SK-N-SH treated with all-trans-retinoic acid at 6 μM for 48 hours (cell line): Measurements from ENCODE around the gene PFKM.

Experiments used
- ATAC-seq: fragments of 200-7000 bp; cut with Tn5 transposase; 3 replicates; pipeline ENCODE4 v1.9.1; 2020; ENCODE audit warnings: mild to moderate bottlenecking, moderate library complexity
- ARNTL ChIP-seq: fragments of 450-650 bp; formaldehyde crosslinking; IDR thresholded peaks from 2 replicates; pipeline ENCODE4 v1.5.0; 2020; ENCODE audit warnings: low read depth, mild to moderate bottlenecking, moderate library complexity, borderline replicate concordance
- BACH2 ChIP-seq: fragments of 250-450 bp; sonication (Bioruptor Pico); IDR thresholded peaks from 2 replicates; pipeline ENCODE4 v1.9.0; 2021; ENCODE audit warnings: mild to moderate bottlenecking, borderline replicate concordance
- CSDC2 ChIP-seq: fragments of 250-450 bp; sonication (Bioruptor Pico); IDR thresholded peaks from 2 replicates; pipeline ENCODE4 v1.5.0; 2020; ENCODE audit warnings: mild to moderate bottlenecking, moderate library complexity
- ESRRG ChIP-seq: fragments of 250-450 bp; sonication (Bioruptor Pico); IDR thresholded peaks from 2 replicates; pipeline ENCODE4 v1.6.1; 2021; ENCODE audit warnings: mild to moderate bottlenecking
- ISL1 ChIP-seq: fragments of 250-450 bp; sonication (Bioruptor Pico); IDR thresholded peaks from 2 replicates; pipeline ENCODE4 v2.1.2; 2022; ENCODE audit warnings: mild to moderate bottlenecking, moderate library complexity
- PPARA ChIP-seq: fragments of 250-450 bp; sonication (Bioruptor Pico); IDR thresholded peaks from 2 replicates; pipeline ENCODE4 v1.5.0; 2020; ENCODE audit warnings: mild to moderate bottlenecking, borderline replicate concordance
- RARB ChIP-seq: fragments of 250-450 bp; sonication (Bioruptor Pico); IDR thresholded peaks from 2 replicates; pipeline ENCODE4 v1.8.0; 2021; ENCODE audit warnings: mild to moderate bottlenecking, moderate library complexity
- SNAI2 ChIP-seq: fragments of 250-450 bp; sonication (Bioruptor Pico); IDR thresholded peaks from 2 replicates; pipeline ENCODE4 v1.5.0; 2020; ENCODE audit warnings: mild to moderate bottlenecking, moderate library complexity
- TCF4 ChIP-seq: fragments of 250-450 bp; sonication (Bioruptor Pico); IDR thresholded peaks from 2 replicates; pipeline ENCODE4 v1.8.0; 2021; ENCODE audit warnings: mild to moderate bottlenecking, moderate library complexity, borderline replicate concordance
- ZC3H10 ChIP-seq: fragments of 250-450 bp; sonication (Bioruptor Pico); IDR thresholded peaks from 2 replicates; pipeline ENCODE4 v1.5.1; 2021; ENCODE audit warnings: mild to moderate bottlenecking, moderate library complexity
- ZFP3 ChIP-seq: fragments of 250-450 bp; sonication (Bioruptor Pico); IDR thresholded peaks from 2 replicates; pipeline ENCODE4 v1.5.0; 2020; ENCODE audit warnings: mild to moderate bottlenecking, moderate library complexity
- ZFP30 ChIP-seq: fragments of 450-650 bp; formaldehyde crosslinking; IDR thresholded peaks from 2 replicates; pipeline ENCODE4 v1.5.0; 2022; ENCODE audit warnings: mild to moderate bottlenecking, moderate library complexity
- ZNF70 ChIP-seq: fragments of 450-650 bp; formaldehyde crosslinking; IDR thresholded peaks from 2 replicates; pipeline ENCODE4 v1.5.0; 2020; ENCODE audit warnings: mild to moderate bottlenecking, moderate library complexity
- TF ChIP-seq, protein P1 (sequence below): fragments of 250-450 bp; sonication (Bioruptor Pico); IDR thresholded peaks from 2 replicates; pipeline ENCODE4 v1.5.1; 2020; ENCODE audit warnings: low read depth, mild to moderate bottlenecking, moderate library complexity
- TF ChIP-seq, protein P2 (sequence below): fragments of 250-450 bp; sonication (Bioruptor Pico); IDR thresholded peaks from 2 replicates; pipeline ENCODE4 v1.5.0; 2020; ENCODE audit warnings: mild to moderate bottlenecking, moderate library complexity
- TF ChIP-seq, protein P3 (sequence below): fragments of 250-450 bp; sonication (Bioruptor Pico); IDR thresholded peaks from 2 replicates; pipeline ENCODE4 v1.8.0; 2021; ENCODE audit warnings: low read depth, mild to moderate bottlenecking, moderate library complexity, borderline replicate concordance
- TF ChIP-seq, protein P4 (sequence below): fragments of 250-450 bp; sonication (Bioruptor Pico); IDR thresholded peaks from 2 replicates; pipeline ENCODE4 v1.5.1; 2021; ENCODE audit warnings: mild to moderate bottlenecking, moderate library complexity
- TF ChIP-seq, protein P5 (sequence below): fragments of 250-450 bp; sonication (Bioruptor Pico); IDR thresholded peaks from 2 replicates; pipeline ENCODE4 v1.8.0; 2020; ENCODE audit warnings: mild to moderate bottlenecking, moderate library complexity, borderline replicate concordance

Gene PFKM

DNA sequence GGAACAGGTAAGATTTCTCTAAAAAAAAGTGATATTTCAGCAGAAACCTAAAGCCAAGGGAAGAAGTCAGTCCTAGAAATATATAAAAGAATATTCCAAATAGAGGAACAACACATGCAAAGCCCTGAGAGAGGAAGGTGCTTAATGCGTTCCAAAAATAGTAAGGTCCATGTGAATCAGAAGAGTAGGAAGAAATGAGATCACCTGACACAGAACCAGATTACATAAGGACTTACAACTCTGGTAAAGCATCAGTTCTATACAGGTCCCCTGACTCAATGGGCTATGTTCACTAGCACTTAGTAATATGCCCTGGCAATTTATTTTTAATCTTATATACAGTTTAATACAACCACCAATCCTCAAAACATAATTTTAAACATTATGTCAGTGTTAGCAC is 43.3 kb upstream of the PFKM start (continued):
- TF ChIP-seq, protein P1, sequence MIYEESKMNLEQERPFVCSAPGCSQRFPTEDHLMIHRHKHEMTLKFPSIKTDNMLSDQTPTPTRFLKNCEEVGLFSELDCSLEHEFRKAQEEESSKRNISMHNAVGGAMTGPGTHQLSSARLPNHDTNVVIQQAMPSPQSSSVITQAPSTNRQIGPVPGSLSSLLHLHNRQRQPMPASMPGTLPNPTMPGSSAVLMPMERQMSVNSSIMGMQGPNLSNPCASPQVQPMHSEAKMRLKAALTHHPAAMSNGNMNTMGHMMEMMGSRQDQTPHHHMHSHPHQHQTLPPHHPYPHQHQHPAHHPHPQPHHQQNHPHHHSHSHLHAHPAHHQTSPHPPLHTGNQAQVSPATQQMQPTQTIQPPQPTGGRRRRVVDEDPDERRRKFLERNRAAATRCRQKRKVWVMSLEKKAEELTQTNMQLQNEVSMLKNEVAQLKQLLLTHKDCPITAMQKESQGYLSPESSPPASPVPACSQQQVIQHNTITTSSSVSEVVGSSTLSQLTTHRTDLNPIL (CRISPR knock-in tag): no peak

DNA sequence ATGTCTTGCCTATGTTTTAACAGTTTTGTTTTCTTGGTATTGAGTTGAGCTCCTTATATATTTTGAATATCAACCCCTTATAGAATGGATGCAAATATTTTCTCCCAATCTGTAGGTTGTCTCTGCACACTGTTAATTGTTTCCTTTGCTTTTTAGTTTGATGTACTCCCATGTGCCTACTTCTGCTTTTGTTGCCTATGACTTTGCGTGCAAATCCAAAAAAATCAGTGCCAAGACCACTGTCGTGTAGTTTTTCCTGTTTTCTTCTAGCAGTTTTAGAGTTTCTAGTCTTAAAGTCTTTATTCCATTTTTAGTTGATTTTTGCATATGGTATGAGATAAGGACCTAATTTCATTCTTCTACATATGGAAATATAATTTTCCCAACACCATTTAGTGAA is 42.1 kb upstream of the PFKM start:
- ATAC-seq: no peak
- TF ChIP-seq, protein P2, sequence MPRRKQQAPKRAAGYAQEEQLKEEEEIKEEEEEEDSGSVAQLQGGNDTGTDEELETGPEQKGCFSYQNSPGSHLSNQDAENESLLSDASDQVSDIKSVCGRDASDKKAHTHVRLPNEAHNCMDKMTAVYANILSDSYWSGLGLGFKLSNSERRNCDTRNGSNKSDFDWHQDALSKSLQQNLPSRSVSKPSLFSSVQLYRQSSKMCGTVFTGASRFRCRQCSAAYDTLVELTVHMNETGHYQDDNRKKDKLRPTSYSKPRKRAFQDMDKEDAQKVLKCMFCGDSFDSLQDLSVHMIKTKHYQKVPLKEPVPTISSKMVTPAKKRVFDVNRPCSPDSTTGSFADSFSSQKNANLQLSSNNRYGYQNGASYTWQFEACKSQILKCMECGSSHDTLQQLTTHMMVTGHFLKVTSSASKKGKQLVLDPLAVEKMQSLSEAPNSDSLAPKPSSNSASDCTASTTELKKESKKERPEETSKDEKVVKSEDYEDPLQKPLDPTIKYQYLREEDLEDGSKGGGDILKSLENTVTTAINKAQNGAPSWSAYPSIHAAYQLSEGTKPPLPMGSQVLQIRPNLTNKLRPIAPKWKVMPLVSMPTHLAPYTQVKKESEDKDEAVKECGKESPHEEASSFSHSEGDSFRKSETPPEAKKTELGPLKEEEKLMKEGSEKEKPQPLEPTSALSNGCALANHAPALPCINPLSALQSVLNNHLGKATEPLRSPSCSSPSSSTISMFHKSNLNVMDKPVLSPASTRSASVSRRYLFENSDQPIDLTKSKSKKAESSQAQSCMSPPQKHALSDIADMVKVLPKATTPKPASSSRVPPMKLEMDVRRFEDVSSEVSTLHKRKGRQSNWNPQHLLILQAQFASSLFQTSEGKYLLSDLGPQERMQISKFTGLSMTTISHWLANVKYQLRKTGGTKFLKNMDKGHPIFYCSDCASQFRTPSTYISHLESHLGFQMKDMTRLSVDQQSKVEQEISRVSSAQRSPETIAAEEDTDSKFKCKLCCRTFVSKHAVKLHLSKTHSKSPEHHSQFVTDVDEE (CRISPR knock-in tag): no peak
- no peak for TF ChIP-seq CSDC2 (CRISPR knock-in tag)
- no peak for TF ChIP-seq SNAI2 (CRISPR knock-in tag)

DNA sequence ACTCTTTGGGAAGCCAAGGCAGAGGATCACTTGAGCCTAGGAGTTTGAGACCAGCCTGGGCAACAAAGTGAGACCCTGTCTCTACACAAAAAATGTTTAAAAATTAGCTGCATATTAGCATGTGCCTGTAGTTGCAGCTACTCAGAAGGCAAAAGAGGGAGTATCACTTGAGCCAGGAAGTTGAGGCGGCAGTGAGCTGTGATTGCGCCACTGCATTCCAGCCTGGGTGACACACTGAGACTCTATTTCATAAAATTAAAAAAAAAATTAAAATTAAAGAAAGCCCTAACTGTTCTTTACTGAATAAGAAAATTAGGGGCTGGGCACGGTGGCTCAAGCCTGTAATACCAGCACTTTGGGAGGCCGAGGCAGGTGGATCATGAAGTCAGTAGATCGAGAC is 40.3 kb upstream of the PFKM start:
- no peak for TF ChIP-seq ESRRG
- no peak for TF ChIP-seq ZNF70 (CRISPR knock-in tag)
- no peak for TF ChIP-seq TCF4 (CRISPR knock-in tag)
- TF ChIP-seq ZFP3 (CRISPR knock-in tag): no peak
- TF ChIP-seq, protein P3, sequence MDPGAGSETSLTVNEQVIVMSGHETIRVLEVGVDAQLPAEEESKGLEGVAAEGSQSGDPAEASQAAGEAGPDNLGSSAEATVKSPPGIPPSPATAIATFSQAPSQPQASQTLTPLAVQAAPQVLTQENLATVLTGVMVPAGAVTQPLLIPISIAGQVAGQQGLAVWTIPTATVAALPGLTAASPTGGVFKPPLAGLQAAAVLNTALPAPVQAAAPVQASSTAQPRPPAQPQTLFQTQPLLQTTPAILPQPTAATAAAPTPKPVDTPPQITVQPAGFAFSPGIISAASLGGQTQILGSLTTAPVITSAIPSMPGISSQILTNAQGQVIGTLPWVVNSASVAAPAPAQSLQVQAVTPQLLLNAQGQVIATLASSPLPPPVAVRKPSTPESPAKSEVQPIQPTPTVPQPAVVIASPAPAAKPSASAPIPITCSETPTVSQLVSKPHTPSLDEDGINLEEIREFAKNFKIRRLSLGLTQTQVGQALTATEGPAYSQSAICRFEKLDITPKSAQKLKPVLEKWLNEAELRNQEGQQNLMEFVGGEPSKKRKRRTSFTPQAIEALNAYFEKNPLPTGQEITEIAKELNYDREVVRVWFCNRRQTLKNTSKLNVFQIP: no peak
- no peak for TF ChIP-seq CSDC2 (CRISPR knock-in tag)
- no peak for TF ChIP-seq ISL1 (CRISPR knock-in tag)
- TF ChIP-seq, protein P1 (CRISPR knock-in tag): no peak
- TF ChIP-seq PPARA: no peak
- TF ChIP-seq, protein P2 (CRISPR knock-in tag): no peak
- no peak for TF ChIP-seq ARNTL (CRISPR knock-in tag)
- TF ChIP-seq ZC3H10: no peak
- no peak for ATAC-seq

DNA sequence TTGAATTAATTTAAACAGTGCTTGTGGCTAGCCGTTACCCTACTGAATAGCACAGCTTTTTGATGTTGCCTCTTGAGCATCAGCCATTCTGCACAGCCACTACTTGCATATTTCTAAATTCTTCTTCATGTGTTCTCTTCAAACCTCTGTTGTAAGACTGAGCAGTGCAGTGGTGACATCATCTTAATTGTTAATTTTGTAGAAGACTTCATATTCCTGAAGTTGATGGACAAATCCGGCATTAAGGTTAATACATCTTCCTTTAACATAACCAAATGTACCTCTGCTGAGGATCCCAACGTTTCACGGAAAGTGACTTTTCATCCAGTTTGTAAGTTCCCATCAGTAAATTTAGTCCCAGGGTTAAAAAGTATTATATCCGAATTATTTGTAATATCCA is 38.9 kb upstream of the PFKM start:
- TF ChIP-seq, protein P4, sequence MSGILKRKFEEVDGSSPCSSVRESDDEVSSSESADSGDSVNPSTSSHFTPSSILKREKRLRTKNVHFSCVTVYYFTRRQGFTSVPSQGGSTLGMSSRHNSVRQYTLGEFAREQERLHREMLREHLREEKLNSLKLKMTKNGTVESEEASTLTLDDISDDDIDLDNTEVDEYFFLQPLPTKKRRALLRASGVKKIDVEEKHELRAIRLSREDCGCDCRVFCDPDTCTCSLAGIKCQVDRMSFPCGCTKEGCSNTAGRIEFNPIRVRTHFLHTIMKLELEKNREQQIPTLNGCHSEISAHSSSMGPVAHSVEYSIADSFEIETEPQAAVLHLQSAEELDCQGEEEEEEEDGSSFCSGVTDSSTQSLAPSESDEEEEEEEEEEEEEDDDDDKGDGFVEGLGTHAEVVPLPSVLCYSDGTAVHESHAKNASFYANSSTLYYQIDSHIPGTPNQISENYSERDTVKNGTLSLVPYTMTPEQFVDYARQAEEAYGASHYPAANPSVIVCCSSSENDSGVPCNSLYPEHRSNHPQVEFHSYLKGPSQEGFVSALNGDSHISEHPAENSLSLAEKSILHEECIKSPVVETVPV (CRISPR knock-in tag): no peak
- TF ChIP-seq CSDC2 (CRISPR knock-in tag) (no peak), ARNTL (CRISPR knock-in tag) (no peak), RARB (CRISPR knock-in tag) (no peak), ESRRG (no peak), ZFP30 (no peak), BACH2 (CRISPR knock-in tag) (no peak), ISL1 (CRISPR knock-in tag) (no peak), ZFP3 (CRISPR knock-in tag) (no peak)
- TF ChIP-seq, protein P5, sequence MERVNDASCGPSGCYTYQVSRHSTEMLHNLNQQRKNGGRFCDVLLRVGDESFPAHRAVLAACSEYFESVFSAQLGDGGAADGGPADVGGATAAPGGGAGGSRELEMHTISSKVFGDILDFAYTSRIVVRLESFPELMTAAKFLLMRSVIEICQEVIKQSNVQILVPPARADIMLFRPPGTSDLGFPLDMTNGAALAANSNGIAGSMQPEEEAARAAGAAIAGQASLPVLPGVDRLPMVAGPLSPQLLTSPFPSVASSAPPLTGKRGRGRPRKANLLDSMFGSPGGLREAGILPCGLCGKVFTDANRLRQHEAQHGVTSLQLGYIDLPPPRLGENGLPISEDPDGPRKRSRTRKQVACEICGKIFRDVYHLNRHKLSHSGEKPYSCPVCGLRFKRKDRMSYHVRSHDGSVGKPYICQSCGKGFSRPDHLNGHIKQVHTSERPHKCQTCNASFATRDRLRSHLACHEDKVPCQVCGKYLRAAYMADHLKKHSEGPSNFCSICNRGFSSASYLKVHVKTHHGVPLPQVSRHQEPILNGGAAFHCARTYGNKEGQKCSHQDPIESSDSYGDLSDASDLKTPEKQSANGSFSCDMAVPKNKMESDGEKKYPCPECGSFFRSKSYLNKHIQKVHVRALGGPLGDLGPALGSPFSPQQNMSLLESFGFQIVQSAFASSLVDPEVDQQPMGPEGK (CRISPR knock-in tag): no peak
- TF ChIP-seq, all 23 proteins: peak for 0
- no peak for ATAC-seq
